Osteocyte (in vitro differentiated cells): Measurements from ENCODE around the gene STAT5B. TPM values are rescaled to one million over a fixed set of nuclear protein-coding genes. Genes with fewer than 3 reads are reported as not detected.
A peak's percentile ranks its signal among the peaks of the same experiment; 100 is the strongest.

Experiments used
- DNase-seq: peaks from one replicate; pipeline ENCODE4 v3.0.0; 2021; ENCODE audit warnings: mixed read lengths; ENCODE audit not compliant: unreplicated experiment; ENCODE audit errors: extremely low spot score
- H3K27ac Mint-ChIP-seq: one replicate; pipeline ENCODE4 v1.8.0; 2021; ENCODE audit warnings: mild to moderate bottlenecking, mixed read lengths; ENCODE audit not compliant: unreplicated experiment
- H3K27me3 Mint-ChIP-seq: one replicate; pipeline ENCODE4 v1.8.0; 2021; ENCODE audit warnings: mixed read lengths; ENCODE audit not compliant: unreplicated experiment
- H3K36me3 Mint-ChIP-seq: one replicate; pipeline ENCODE4 v1.8.0; 2021; ENCODE audit warnings: mixed read lengths; ENCODE audit not compliant: unreplicated experiment
- H3K4me1 Mint-ChIP-seq: one replicate; pipeline ENCODE4 v1.8.0; 2021; ENCODE audit warnings: mixed read lengths; ENCODE audit not compliant: unreplicated experiment
- H3K4me3 Mint-ChIP-seq: one replicate; pipeline ENCODE4 v1.8.0; 2021; ENCODE audit warnings: mild to moderate bottlenecking, moderate library complexity, mixed read lengths; ENCODE audit not compliant: unreplicated experiment
- H3K9me3 Mint-ChIP-seq: one replicate; pipeline ENCODE4 v1.8.0; 2021; ENCODE audit warnings: mixed read lengths; ENCODE audit not compliant: unreplicated experiment
- CTCF ChIP-seq: fragments of 200-600 bp; sonication (generic); IDR thresholded peaks from 2 replicates; pipeline ENCODE4 v1.5.0; 2021; ENCODE audit warnings: antibody characterized with exemption, mild to moderate bottlenecking, moderate library complexity
- total RNA-seq: library from RNA; stranded (reverse); gene quantifications from 2 replicates; pipeline ENCODE4 v1.2.1, GENCODE V29; 2021

Gene STAT5B
- total RNA-seq, 1 donor from 2014 or later: 41.3 TPM

GRCh38 chr17:42296012-42296411 is 19.8 kb upstream of the STAT5B start:
- Mint-ChIP-seq H3K4me1 (peaks cover 40% of the 10 kb centered on the region), H3K9me3 (no peaks in the 10 kb centered on the region), H3K27me3 (no peaks in the 10 kb centered on the region), H3K27ac (no peak overlapping the region), H3K4me3 (no peak overlapping the region), H3K36me3 (peaks cover 27% of the 10 kb centered on the region)
- TF ChIP-seq CTCF: no peak
- DNase-seq: no peak

DNA sequence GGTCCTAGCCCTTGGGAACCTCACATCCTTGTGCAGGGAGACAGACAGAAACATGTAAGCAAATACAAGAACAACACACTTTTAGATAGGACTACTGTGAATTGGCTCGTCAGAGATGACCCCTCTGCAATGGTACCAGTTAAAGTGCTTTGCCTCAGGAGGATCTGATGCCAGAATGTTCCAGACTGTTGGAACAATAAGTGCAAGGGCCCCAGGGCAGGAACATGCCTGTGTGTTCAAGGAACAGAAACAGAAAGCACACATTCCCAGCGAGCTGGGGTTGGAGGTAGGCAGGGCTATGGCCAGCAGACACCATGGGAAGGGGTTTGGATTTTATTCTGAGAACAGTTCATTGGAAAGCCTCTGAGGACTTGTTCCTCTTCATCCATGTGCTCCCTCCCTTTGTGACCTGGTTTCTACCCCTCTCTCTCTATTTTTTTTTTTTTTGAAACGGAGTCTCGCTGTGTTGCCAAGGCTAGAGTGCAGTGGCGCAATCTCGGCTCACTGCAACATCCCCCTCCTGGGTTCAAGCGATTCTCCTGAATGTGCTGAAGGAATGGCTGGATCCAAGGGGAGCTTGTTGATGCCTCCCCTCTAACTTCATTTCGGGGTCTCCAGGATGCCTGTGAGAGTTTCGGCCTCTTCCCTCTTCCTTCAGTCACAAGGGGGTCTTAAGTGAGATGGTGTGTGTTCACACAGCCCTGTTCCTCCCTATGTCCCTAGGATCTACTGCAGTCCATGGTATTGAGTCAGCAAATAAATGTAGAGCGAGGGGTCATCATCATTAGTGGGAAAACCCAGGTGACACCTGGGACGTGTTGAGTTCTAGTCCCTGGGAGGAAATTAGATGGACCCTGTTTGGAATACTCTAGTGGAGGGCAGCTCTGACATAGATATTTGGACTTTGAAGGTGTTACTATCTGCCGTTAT is 18.5 kb upstream of the STAT5B start:
- TF ChIP-seq CTCF: no peak
- Mint-ChIP-seq H3K4me1 (peaks cover 53% of the 10 kb centered on the region), H3K36me3 (peaks cover 25% of the 10 kb centered on the region), H3K4me3 (peak overlapping the region; percentile 23), H3K27ac (peak overlapping the region; percentile 76), H3K9me3 (no peaks in the 10 kb centered on the region), H3K27me3 (no peaks in the 10 kb centered on the region)
- no peak for DNase-seq

- DNase-seq: no peak
- Mint-ChIP-seq H3K27me3 (no peaks in the 10 kb centered on the region), H3K27ac (peak overlapping the region; percentile 91), H3K36me3 (peaks cover 14% of the 10 kb centered on the region), H3K9me3 (no peaks in the 10 kb centered on the region), H3K4me3 (peak overlapping the region; percentile 40), H3K4me1 (peaks cover 78% of the 10 kb centered on the region)
- TF ChIP-seq CTCF: no peak
These were observed 14.9 kb upstream of the STAT5B start for GRCh38 chr17:42291129-42291528.

- peak overlapping the region; percentile 65 for H3K4me3 Mint-ChIP-seq
- TF ChIP-seq CTCF: no peak
- no peaks in the 10 kb centered on the region for H3K9me3 Mint-ChIP-seq
- H3K27me3 Mint-ChIP-seq: no peaks in the 10 kb centered on the region
- peaks cover 9% of the 10 kb centered on the region for H3K36me3 Mint-ChIP-seq
- H3K4me1 Mint-ChIP-seq: peaks cover 81% of the 10 kb centered on the region
- peak overlapping the region; percentile 91 for H3K27ac Mint-ChIP-seq
- no peak for DNase-seq
These were observed 14.4 kb upstream of the STAT5B start for GRCh38 chr17:42290577-42290976.

DNA sequence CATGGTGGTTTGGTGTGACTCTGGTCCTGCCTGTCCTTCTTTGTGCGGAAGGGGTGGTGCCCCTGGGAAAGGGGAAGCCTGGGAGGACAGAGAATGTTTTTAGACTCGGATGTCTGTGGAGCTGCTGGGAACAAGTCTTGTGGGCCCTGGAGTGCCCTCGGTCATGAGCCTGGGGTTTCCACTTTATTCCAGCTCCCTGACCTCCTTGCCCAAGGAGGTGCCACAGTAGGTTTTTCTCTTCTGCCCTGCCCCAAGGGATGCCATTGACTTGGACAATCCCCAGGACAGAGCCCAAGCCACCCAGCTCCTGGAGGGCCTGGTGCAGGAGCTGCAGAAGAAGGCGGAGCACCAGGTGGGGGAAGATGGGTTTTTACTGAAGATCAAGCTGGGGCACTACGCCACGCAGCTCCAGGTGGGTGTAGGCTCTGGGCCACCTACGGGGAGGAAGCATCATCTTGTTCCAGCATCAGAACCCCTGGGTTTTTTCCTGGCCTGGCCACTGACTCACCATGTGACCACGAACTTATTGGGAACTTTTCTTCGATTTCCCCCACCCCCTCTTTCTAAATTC is 13.5 kb upstream of the STAT5B start:
- H3K4me3 Mint-ChIP-seq: peak overlapping the region; percentile 65
- peaks cover 6% of the 10 kb centered on the region for H3K36me3 Mint-ChIP-seq
- H3K27me3 Mint-ChIP-seq: no peaks in the 10 kb centered on the region
- no peak for DNase-seq
- peak overlapping the region; percentile 91 for H3K27ac Mint-ChIP-seq
- no peak for TF ChIP-seq CTCF
- peaks cover 74% of the 10 kb centered on the region for H3K4me1 Mint-ChIP-seq
- H3K9me3 Mint-ChIP-seq: no peaks in the 10 kb centered on the region
